A549 (cell line): ENCODE data around the gene NXPH1. TPM values are rescaled to one million over a fixed set of nuclear protein-coding genes. Genes with fewer than 3 reads are reported as not detected.

Source experiments
- ATAC-seq, 2 experiments: fragments of 200-7000 bp in 1 of 2; fragments of >200 bp in 1 of 2; cut with Nextera tagmentation in 1 of 2; cut with Tn5 transposase in 1 of 2; 3 replicates each; pipeline versions ENCODE4 v1.8.0 to v1.9.1; 2018 to 2020; ENCODE audit warnings: mild to moderate bottlenecking in 1 of 2, moderate library complexity in 1 of 2
- CTCF ChIA-PET: fragments of 300-600 bp; sonication (Branson Sonifier 250); formaldehyde crosslinking; extraction: SDS; loops from one replicate; lab custom pipeline; 2021; ENCODE audit warnings: antibody characterized with exemption, inconsistent platforms; lab: Yijun Ruan, JAX
- POLR2A ChIA-PET: fragments of 350-600 bp; formaldehyde crosslinking; extraction: SDS; loops from one replicate; lab custom pipeline; 2021; ENCODE audit warnings: antibody characterized with exemption, inconsistent platforms; lab: Yijun Ruan, JAX
- DNase-seq, 2 experiments: peaks; one replicate each; pipeline versions ENCODE4 v3.0.0 to v3.0.0-alpha.2; 2011 to 2016; ENCODE audit warnings: low read depth in 1 of 2, low spot score in 1 of 2
- FAIRE-seq: peaks from 2 replicates; lab custom pipeline; 2011; peaks lifted over from hg19 to GRCh38; lab: Jason Lieb, UNC
- H3K27ac ChIP-seq, 2 experiments: fragments of >200 bp; sonication (Bioruptor Twin); formaldehyde crosslinking; 3 replicates each; pipeline ENCODE4 v1.5.1; 2016 to 2017
- H3K4me1 ChIP-seq: fragments of >200 bp; sonication (Bioruptor Twin); formaldehyde crosslinking; 3 replicates; pipeline ENCODE4 v1.6.1; 2016
- H3K4me2 ChIP-seq: fragments of >200 bp; sonication (Bioruptor Twin); formaldehyde crosslinking; 3 replicates; pipeline ENCODE4 v1.6.1; 2016
- H3K4me3 ChIP-seq: fragments of >200 bp; sonication (Bioruptor Twin); formaldehyde crosslinking; 3 replicates; pipeline ENCODE4 v1.5.1; 2016
- H3K9me3 ChIP-seq: fragments of >200 bp; sonication (Bioruptor Twin); formaldehyde crosslinking; 3 replicates; pipeline ENCODE4 v1.6.1; 2016
- CBX2 ChIP-seq: fragments of 200-600 bp; sonication (generic); IDR thresholded peaks from 2 replicates; pipeline ENCODE4 v1.6.1; 2016; ENCODE audit warnings: low read depth, mild to moderate bottlenecking, borderline replicate concordance
- CBX8 ChIP-seq: fragments of 200-600 bp; sonication (generic); IDR thresholded peaks from 2 replicates; pipeline ENCODE4 v1.6.1; 2016
- CEBPB ChIP-seq, 2 experiments: fragments of >200 bp in 1 of 2; sonication (Bioruptor Twin) in 1 of 2; formaldehyde crosslinking in 1 of 2; IDR thresholded peaks; 2 replicates each; pipeline ENCODE4 v1.6.1; 2012 to 2016
- EHF ChIP-seq: fragments of 250-450 bp; sonication (Bioruptor Pico); IDR thresholded peaks from 2 replicates; pipeline ENCODE4 v1.5.0; 2020; ENCODE audit warnings: mild to moderate bottlenecking
- ESRRA ChIP-seq: fragments of 150-350 bp; IDR thresholded peaks from 2 replicates; pipeline ENCODE4 v1.6.1; 2014; ENCODE audit warnings: mild to moderate bottlenecking, low read length, borderline replicate concordance
- FOSL2 ChIP-seq, 2 experiments: fragments of 450-650 bp in 1 of 2; fragments of >200 bp in 1 of 2; sonication (Bioruptor Twin) in 1 of 2; formaldehyde crosslinking; IDR thresholded peaks; 2 replicates each; pipeline versions ENCODE4 v1.5.0 to v1.6.1; 2016 to 2020; ENCODE audit warnings: mild to moderate bottlenecking in 1 of 2, moderate library complexity in 1 of 2
- GATA3 ChIP-seq: IDR thresholded peaks from 2 replicates; pipeline ENCODE4 v1.6.1; 2012; ENCODE audit warnings: borderline replicate concordance
- HEYL ChIP-seq: fragments of 250-450 bp; sonication (Bioruptor Pico); IDR thresholded peaks from 2 replicates; pipeline ENCODE4 v1.8.0; 2021; ENCODE audit warnings: mild to moderate bottlenecking, moderate library complexity
- HOXB13 ChIP-seq: fragments of 250-450 bp; sonication (Bioruptor Pico); IDR thresholded peaks from 2 replicates; pipeline ENCODE4 v1.5.0; 2020; ENCODE audit warnings: low read depth, mild to moderate bottlenecking, moderate library complexity
- JUN ChIP-seq, 2 experiments: fragments of >200 bp; sonication (Bioruptor Twin); formaldehyde crosslinking; IDR thresholded peaks; 2 replicates in 1 of 2; 3 replicates in 1 of 2; pipeline ENCODE4 v1.6.1; 2016 to 2017
- KDM5A ChIP-seq: fragments of 200-600 bp; sonication (generic); IDR thresholded peaks from 2 replicates; pipeline ENCODE4 v1.6.1; 2016; ENCODE audit warnings: antibody characterized with exemption, mild to moderate bottlenecking
- NPAS2 ChIP-seq: fragments of 250-450 bp; sonication (Bioruptor Pico); IDR thresholded peaks from 2 replicates; pipeline ENCODE4 v1.8.0; 2022; ENCODE audit warnings: mild to moderate bottlenecking, moderate library complexity, borderline replicate concordance
- NR3C1 ChIP-seq: fragments of >200 bp; sonication (Bioruptor Twin); formaldehyde crosslinking; IDR thresholded peaks from 3 replicates; pipeline ENCODE4 v1.6.1; 2017
- RAD21 ChIP-seq, 2 experiments: fragments of >200 bp in 1 of 2; sonication (Bioruptor Twin) in 1 of 2; formaldehyde crosslinking in 1 of 2; IDR thresholded peaks in 1 of 2; conservative IDR thresholded peaks in 1 of 2; 2 replicates in 1 of 2; 3 replicates in 1 of 2; pipeline ENCODE4 v1.6.1; 2012 to 2018; ENCODE audit warnings: inconsistent platforms in 1 of 2
- RCOR1 ChIP-seq: fragments of 150-350 bp; IDR thresholded peaks from 2 replicates; pipeline ENCODE4 v1.6.1; 2014; ENCODE audit warnings: antibody characterized with exemption, low read length, low read depth
- RNF2 ChIP-seq: fragments of 200-600 bp; sonication (generic); IDR thresholded peaks from 2 replicates; pipeline ENCODE4 v1.6.1; 2016; ENCODE audit warnings: low read depth, mild to moderate bottlenecking, antibody characterized with exemption, moderate library complexity, borderline replicate concordance
- TFCP2L1 ChIP-seq: fragments of 250-450 bp; sonication (Bioruptor Pico); IDR thresholded peaks from 2 replicates; pipeline ENCODE4 v1.5.0; 2021; ENCODE audit warnings: mild to moderate bottlenecking
- ZSCAN20 ChIP-seq: fragments of 250-450 bp; sonication (Bioruptor Pico); IDR thresholded peaks from 2 replicates; pipeline ENCODE4 v1.8.0; 2022; ENCODE audit warnings: mild to moderate bottlenecking, moderate library complexity
- WGBS: methylation state at CpG from one replicate; pipeline ENCODE4 v1.1.6; 2017; ENCODE audit errors: missing lambda C conversion rate; 5-methylcytosine and 5-hydroxymethylcytosine counted together
- polyA plus RNA-seq, 4 experiments: library from polyadenylated mRNA; depleted of rRNA in 3 of 4; stranded (reverse); fragments of >200 nt; fragmentation: RNase III in 1 of 4; extraction: RNeasy Plus Mini Kit Qiagen cat#74134 plus additional on column Dnase treatment in 1 of 4; gene quantifications; 2 replicates in 3 of 4; 3 replicates in 1 of 4; pipeline ENCODE4 v1.2.3, GENCODE V29; 2011 to 2017
- TF ChIP-seq, protein P1 (sequence below): fragments of >200 bp; sonication (Bioruptor Twin); formaldehyde crosslinking; IDR thresholded peaks from 2 replicates; pipeline ENCODE4 v1.6.1; 2016
- TF ChIP-seq, protein P2 (sequence below): fragments of 150-350 bp; IDR thresholded peaks from 2 replicates; pipeline ENCODE4 v1.6.1; 2014; ENCODE audit warnings: low read depth, mild to moderate bottlenecking, low read length
- TF ChIP-seq, protein P3 (sequence below): fragments of 250-450 bp; sonication (Bioruptor Pico); IDR thresholded peaks from 2 replicates; pipeline ENCODE4 v1.5.0; 2020; ENCODE audit warnings: low read depth, mild to moderate bottlenecking, moderate library complexity

NXPH1 gene
- polyA plus RNA-seq, 2 of the 4 experiments (the other 2 are of a cell fraction) = not detected

DNA sequence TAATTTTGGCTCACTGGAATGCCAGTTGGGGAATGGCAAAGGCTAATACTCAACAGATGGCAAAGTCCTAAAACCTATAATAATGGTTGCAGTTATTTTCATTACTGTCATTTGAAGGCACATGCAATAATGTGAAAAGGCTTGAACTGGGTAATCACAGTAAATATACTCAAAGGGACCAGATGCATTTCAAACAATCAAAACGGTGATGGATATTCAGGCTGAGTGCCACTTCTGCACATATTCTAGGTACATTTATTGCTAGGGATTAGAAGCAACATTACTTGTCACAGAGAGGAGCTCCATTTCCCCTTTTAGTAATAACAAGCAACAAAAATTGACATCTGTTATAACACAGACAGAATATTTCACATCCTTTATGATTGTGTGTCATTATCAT is 171.8 kb downstream of the NXPH1 start:
- no peak for DNase-seq
- H3K9me3 ChIP-seq = no peaks in the 10 kb centered on the region
- POLR2A ChIA-PET = no interaction called here
- no peak overlapping the region for H3K4me3 ChIP-seq
- H3K4me2 ChIP-seq = no peak overlapping the region
- no peak overlapping the region for H3K27ac ChIP-seq
- CTCF ChIA-PET = no interaction called here
- TF ChIP-seq RNF2 (no peak), RCOR1 (no peak), CBX2 (no peak)
- TF ChIP-seq, protein P1, sequence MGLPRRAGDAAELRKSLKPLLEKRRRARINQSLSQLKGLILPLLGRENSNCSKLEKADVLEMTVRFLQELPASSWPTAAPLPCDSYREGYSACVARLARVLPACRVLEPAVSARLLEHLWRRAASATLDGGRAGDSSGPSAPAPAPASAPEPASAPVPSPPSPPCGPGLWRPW = no peak
- FAIRE-seq = no peak
- WGBS = 0% methylated on average over 1 of the region's 1 CpG
- no peaks in the 10 kb centered on the region for H3K4me1 ChIP-seq
- no peak for ATAC-seq

DNA sequence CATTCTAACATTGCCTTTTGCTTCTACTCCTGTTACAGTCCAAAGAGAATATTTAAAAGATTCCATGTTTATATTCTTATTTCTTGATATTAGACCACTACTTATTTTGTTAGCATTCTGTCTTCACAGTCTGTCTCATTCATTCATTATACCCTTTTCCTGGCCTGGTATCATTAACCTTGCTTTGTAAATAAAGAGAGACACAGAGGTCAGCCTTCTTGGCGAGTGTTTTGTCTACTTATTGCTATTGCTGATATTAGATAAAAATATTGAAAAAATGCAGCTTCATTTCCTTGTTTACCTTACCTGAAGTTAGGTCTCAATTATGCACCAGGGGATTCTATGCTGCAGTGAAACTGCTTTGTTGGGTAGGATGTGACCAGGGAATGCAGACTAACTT is 179.2 kb downstream of the NXPH1 start:
- FAIRE-seq = no peak

DNA sequence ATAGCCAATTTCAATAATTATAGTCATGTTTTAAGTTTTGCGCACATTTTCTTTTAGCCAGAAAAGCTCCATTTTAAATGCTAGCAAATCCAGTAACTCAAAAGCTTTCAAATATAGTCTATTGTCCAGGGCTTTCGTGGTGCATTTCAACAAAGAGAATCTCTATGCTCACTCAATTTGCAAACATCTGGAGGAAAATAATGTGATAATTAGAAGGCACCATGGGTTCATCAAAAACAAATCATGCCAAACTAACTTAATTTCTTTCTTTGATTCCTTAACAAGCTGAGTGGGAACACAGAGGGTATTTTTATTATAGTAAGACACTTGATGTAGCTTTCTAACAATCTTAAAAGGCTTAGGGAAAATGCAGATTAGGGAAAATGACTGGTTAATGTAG is 179.8 kb downstream of the NXPH1 start:
- 47% methylated on average over 2 of the region's 2 CpGs for WGBS
- Histone ChIP-seq H3K27ac (no peak overlapping the region), H3K4me2 (no peak overlapping the region)
- CTCF ChIA-PET = no interaction called here
- no peak for DNase-seq
- TF ChIP-seq, protein P2, sequence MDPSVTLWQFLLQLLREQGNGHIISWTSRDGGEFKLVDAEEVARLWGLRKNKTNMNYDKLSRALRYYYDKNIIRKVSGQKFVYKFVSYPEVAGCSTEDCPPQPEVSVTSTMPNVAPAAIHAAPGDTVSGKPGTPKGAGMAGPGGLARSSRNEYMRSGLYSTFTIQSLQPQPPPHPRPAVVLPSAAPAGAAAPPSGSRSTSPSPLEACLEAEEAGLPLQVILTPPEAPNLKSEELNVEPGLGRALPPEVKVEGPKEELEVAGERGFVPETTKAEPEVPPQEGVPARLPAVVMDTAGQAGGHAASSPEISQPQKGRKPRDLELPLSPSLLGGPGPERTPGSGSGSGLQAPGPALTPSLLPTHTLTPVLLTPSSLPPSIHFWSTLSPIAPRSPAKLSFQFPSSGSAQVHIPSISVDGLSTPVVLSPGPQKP = no peak
- no peak for TF ChIP-seq RNF2
- no peak for TF ChIP-seq JUN (IDR thresholded peaks at IDR 0.05)
- no peak for TF ChIP-seq FOSL2 (IDR thresholded peaks at IDR 0.05)
- TF ChIP-seq FOSL2 (CRISPR knock-in tag; IDR thresholded peaks at IDR 0.05) = no peak
- TF ChIP-seq NR3C1 = no peak
- TF ChIP-seq TFCP2L1 (CRISPR knock-in tag) = no peak
- TF ChIP-seq EHF = no peak
- no peak for TF ChIP-seq HEYL
- no peak for TF ChIP-seq CBX8
- no peak for TF ChIP-seq ESRRA
- no peak for TF ChIP-seq RCOR1
- TF ChIP-seq, all 56 proteins: peak for 0
- POLR2A ChIA-PET = no interaction called here
- Histone ChIP-seq H3K4me1 (no peaks in the 10 kb centered on the region), H3K4me3 (no peak overlapping the region), H3K9me3 (peaks cover 4% of the 10 kb centered on the region; the same call in 1 of the 3 replicates)
- FAIRE-seq (no peak), ATAC-seq (no peak)

More for the DNA sequence above, 179.2 kb downstream of the NXPH1 start:
- DNase-seq = no peak
- TF ChIP-seq ESRRA (no peak), NPAS2 (CRISPR knock-in tag) (no peak), KDM5A (no peak), RAD21 (conservative IDR thresholded peaks at IDR 0.05 in 1 of 2, IDR thresholded peaks at IDR 0.05 in 1 of 2) (no peak), CEBPB (IDR thresholded peaks at IDR 0.05) (no peak), HOXB13 (CRISPR knock-in tag) (no peak), ZSCAN20 (CRISPR knock-in tag) (no peak), GATA3 (no peak)
- TF ChIP-seq, protein P2 = no peak
- TF ChIP-seq, protein P3, sequence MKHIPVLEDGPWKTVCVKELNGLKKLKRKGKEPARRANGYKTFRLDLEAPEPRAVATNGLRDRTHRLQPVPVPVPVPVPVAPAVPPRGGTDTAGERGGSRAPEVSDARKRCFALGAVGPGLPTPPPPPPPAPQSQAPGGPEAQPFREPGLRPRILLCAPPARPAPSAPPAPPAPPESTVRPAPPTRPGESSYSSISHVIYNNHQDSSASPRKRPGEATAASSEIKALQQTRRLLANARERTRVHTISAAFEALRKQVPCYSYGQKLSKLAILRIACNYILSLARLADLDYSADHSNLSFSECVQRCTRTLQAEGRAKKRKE = no peak
- no peak overlapping the region for H3K4me2 ChIP-seq
- WGBS = 0% methylated on average over 1 of the region's 1 CpG
- ATAC-seq = no peak
- peaks cover 4% of the 10 kb centered on the region; the same call in 1 of the 3 replicates for H3K9me3 ChIP-seq
- no peak overlapping the region for H3K4me3 ChIP-seq
- ChIA-PET CTCF (no interaction called here), POLR2A (no interaction called here)
- no peaks in the 10 kb centered on the region for H3K4me1 ChIP-seq
- no peak overlapping the region for H3K27ac ChIP-seq
